ENCODE measurements around the gene PLXDC2. TPM values are rescaled to one million over a fixed set of nuclear protein-coding genes. Genes with fewer than 3 reads are reported as not detected.

The PLXDC2 gene
- total and polyA plus RNA-seq, 11 donors, result 3.4 to 36.4 (median 17.1) TPM

DNA sequence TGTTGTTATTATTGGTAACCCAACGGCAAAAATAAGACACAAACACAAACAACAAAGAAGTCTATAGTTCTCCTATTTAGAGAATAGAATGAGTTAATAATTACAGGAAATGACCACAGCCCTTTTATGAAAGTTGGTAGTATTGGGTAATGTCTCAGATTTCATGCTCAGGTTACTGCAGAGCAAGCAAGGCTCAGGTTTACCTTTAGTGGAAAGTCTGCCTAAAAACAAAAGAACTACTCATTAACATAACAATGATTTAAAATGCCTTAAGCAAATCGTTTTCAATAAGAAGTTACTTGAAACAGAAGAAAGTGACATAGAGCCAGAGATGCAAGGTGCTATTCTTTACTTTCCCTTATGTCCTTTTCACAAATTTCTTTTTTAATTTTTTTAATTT lies 441.2 kb downstream of the PLXDC2 start:
- TF ChIP-seq POLR2A (IDR thresholded peaks at IDR 0.05), result no peak
- TF ChIP-seq CTCF (IDR thresholded peaks at IDR 0.05), result no peak
- H3K4me1 ChIP-seq, result peaks cover 0 to 10% (median 0%) of the 10 kb centered on the region in 12 donors
- no peak for ATAC-seq
- H3K27me3 ChIP-seq, result no peaks in the 10 kb centered on the region
- DNase-seq, result no peak
- H3K9me3 ChIP-seq, result no peaks in the 10 kb centered on the region
- WGBS, 4 donors, result 41 to 64% (median 53%) methylated on average over 2 of the region's 2 CpGs
- no peak overlapping the region for H3K27ac ChIP-seq
- intact Hi-C loops (cut with DNase I), result no loop called here
- H3K36me3 ChIP-seq, result peaks cover 0 to 11% (median 3%) of the 10 kb centered on the region in 9 donors
- H3K4me3 ChIP-seq, result no peak overlapping the region

DNA sequence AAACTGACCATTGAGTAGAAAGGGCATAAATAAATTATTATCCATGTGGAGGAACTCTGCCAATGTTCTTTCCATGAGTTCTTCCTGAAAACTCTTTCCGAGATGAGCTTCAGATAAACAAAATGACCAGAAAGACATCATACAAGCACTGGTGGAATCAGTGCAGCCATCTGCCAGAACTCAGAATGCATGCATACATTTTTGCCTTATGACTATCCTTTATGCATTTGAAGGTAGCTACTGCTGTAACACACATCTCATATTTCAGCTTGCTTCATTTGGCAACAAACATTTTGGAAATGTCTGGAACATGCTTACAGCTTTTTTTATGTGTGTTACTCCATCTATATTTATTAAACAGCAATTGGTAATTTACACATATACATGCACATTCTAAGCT lies 448.9 kb downstream of the PLXDC2 start:
- Histone ChIP-seq H3K27ac (no peak overlapping the region), H3K9me3 (peaks cover 0 to 6% (median 0%) of the 10 kb centered on the region in 12 donors), H3K27me3 (no peaks in the 10 kb centered on the region), H3K4me3 (no peak overlapping the region), H3K4me1 (peaks cover 0 to 8% (median 0%) of the 10 kb centered on the region in 12 donors), H3K36me3 (peaks cover 0 to 11% (median 0%) of the 10 kb centered on the region in 9 donors)
- 65 to 83% (median 74%) methylated on average over 1 of the region's 1 CpG for WGBS, 4 donors
- ATAC-seq (no peak), DNase-seq (no peak)
- intact Hi-C loops (cut with DNase I), result no loop called here
- TF ChIP-seq CTCF (IDR thresholded peaks at IDR 0.05) (no peak), POLR2A (IDR thresholded peaks at IDR 0.05) (no peak)

DNA sequence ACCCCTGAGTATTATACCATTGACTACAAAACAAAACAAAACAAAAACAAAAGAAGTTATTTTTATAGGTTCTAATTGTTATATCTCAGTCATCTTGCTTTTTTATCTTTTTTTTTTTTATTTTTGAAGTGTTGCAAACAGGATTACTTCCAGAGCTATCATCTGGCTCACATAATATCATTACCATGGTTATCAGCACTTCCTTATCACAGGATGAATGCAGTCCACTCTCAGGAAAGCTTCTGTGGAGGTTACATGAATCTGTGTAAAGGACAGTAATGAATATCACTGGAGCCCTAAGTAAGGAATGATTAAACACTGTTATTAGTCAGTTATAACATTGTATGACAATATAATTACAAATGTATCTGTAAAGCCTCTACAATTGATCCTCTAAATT lies 451.5 kb downstream of the PLXDC2 start:
- Histone ChIP-seq H3K4me1 (peaks cover 0 to 8% (median 0%) of the 10 kb centered on the region in 12 donors), H3K4me3 (no peak overlapping the region), H3K27ac (no peak overlapping the region), H3K27me3 (no peaks in the 10 kb centered on the region), H3K9me3 (peaks cover 0 to 4% (median 0%) of the 10 kb centered on the region in 12 donors), H3K36me3 (no peaks in the 10 kb centered on the region)
- intact Hi-C loops (cut with DNase I), result no loop called here
- no peak for DNase-seq
- no peak for ATAC-seq
- TF ChIP-seq POLR2A (IDR thresholded peaks at IDR 0.05), result no peak
- no peak for TF ChIP-seq CTCF (IDR thresholded peaks at IDR 0.05)

- ATAC-seq, result no peak
- WGBS, 4 donors, result 82 to 87% (median 84%) methylated on average over 2 of the region's 2 CpGs
Measured at GRCh38 chr10:20271490-20271889, 455.3 kb downstream of the PLXDC2 start.

More at GRCh38 chr10:20271490-20271889, 455.3 kb downstream of the PLXDC2 start:
- TF ChIP-seq POLR2A (IDR thresholded peaks at IDR 0.05) (no peak), CTCF (IDR thresholded peaks at IDR 0.05) (no peak)
- intact Hi-C loops (cut with DNase I), result loop anchor here in 1 of 10 donors (10.0 kb wide), 1 partner anchor 457 kb away; the partner anchor contains the start of gene PLXDC2
- Histone ChIP-seq H3K27me3 (no peaks in the 10 kb centered on the region), H3K27ac (no peak overlapping the region), H3K4me1 (peaks cover 0 to 8% (median 0%) of the 10 kb centered on the region in 12 donors), H3K9me3 (no peaks in the 10 kb centered on the region), H3K36me3 (peaks cover 0 to 3% (median 0%) of the 10 kb centered on the region in 9 donors), H3K4me3 (no peak overlapping the region)
- no peak for DNase-seq

All from heart left ventricle (tissue), 16 donors.